Uterus (tissue), 2 donors: ENCODE measurements around the gene PEMT.

Source experiments
- POLR2A ChIP-seq, 2 donors: fragments of 450-650 bp; IDR thresholded peaks; one replicate each; pipeline ENCODE4 v1.6.1; 2016; ENCODE audit warnings: antibody characterized with exemption in 2 of 2, mild to moderate bottlenecking in 1 of 2, moderate library complexity in 1 of 2
- TF ChIP-seq, protein P1 (sequence below), 4 experiments: fragments of 200-600 bp in 2 of 4; fragments of 450-650 bp in 2 of 4; sonication (generic) in 2 of 4; IDR thresholded peaks; one replicate each; pipeline ENCODE4 v1.5.1; 2016 to 2019; ENCODE audit warnings: antibody characterized with exemption in 4 of 4, mild to moderate bottlenecking in 2 of 4, moderate library complexity in 1 of 4

DNA sequence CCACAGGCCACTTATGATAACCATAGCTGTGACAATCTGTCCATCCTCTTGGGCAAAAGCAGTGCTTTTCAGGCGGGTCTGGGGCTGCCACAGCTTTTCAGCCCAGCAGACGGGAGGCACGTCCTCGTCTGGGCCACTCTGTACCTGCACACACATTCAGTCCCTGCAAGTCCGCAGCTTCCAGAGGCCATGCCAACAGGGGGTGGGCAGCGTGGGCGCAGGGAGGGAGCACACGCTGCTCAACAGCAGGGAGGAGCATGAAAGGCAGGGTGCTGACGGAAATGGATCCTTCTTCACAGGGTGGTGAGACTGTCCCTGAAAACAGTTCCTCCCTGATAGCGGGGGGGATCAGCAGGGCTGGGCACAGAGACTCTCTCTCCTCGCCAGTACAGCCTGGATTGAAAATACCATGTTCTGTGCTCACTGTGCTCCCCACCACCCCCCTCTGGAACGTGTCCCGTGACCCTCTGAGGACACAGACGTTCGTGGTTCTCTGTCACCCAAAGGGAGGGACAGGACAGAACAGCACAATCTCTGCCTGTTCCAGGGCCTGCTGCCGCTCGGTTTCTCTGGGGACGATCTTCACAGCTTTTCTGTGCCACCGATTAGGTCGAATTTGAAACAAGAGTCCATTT is 41.7 kb downstream of the PEMT start:
- TF ChIP-seq, protein P1, sequence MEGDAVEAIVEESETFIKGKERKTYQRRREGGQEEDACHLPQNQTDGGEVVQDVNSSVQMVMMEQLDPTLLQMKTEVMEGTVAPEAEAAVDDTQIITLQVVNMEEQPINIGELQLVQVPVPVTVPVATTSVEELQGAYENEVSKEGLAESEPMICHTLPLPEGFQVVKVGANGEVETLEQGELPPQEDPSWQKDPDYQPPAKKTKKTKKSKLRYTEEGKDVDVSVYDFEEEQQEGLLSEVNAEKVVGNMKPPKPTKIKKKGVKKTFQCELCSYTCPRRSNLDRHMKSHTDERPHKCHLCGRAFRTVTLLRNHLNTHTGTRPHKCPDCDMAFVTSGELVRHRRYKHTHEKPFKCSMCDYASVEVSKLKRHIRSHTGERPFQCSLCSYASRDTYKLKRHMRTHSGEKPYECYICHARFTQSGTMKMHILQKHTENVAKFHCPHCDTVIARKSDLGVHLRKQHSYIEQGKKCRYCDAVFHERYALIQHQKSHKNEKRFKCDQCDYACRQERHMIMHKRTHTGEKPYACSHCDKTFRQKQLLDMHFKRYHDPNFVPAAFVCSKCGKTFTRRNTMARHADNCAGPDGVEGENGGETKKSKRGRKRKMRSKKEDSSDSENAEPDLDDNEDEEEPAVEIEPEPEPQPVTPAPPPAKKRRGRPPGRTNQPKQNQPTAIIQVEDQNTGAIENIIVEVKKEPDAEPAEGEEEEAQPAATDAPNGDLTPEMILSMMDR (IDR thresholded peaks at IDR 0.05), result no peak
- no peak for TF ChIP-seq POLR2A (IDR thresholded peaks at IDR 0.05)
